GM12878 (cell line): ENCODE measurements around the gene RHEX. TPM values are rescaled to one million over a fixed set of nuclear protein-coding genes. Genes with fewer than 3 reads are reported as not detected.

Experiments
- ATAC-seq: fragments of 200-7000 bp; cut with Tn5 transposase; 3 replicates; pipeline ENCODE4 v1.9.1; 2020; ENCODE audit warnings: mild to moderate bottlenecking, moderate library complexity
- BruUV-seq: library from RNA; stranded (reverse); fragments of 400-500 nt; replicated peaks from 2 replicates; lab custom pipeline; 2021; lab: Mats Ljungman, UMichigan
- CTCF ChIA-PET: fragments of 300-600 bp; sonication (Branson Sonifier 250); formaldehyde crosslinking; extraction: SDS; loops from one replicate; lab custom pipeline; 2021; ENCODE audit warnings: inconsistent platforms; lab: Yijun Ruan, JAX
- POLR2A ChIA-PET: fragments of 350-600 bp; formaldehyde crosslinking; extraction: SDS; loops from one replicate; lab custom pipeline; 2021; ENCODE audit warnings: inconsistent platforms; lab: Charles Lee
- RAD21 ChIA-PET: fragments of 300-600 bp; sonication (Branson Sonifier 250); formaldehyde crosslinking; loops from one replicate; lab custom pipeline; 2023; ENCODE audit warnings: antibody characterized with exemption; ENCODE audit not compliant: unreplicated experiment; lab: Charles Lee
- SMC1A ChIA-PET: fragments of 300-600 bp; sonication (Branson Sonifier 250); formaldehyde crosslinking; loops from one replicate; lab custom pipeline; 2023; ENCODE audit not compliant: unreplicated experiment, uncharacterized antibody; lab: Charles Lee
- DNase-seq: peaks from one replicate; pipeline ENCODE4 v3.0.0-alpha.2; 2011; ENCODE audit warnings: low read depth, low spot score
- FAIRE-seq: peaks from 3 replicates; lab custom pipeline; 2011; peaks lifted over from hg19 to GRCh38; lab: Jason Lieb, UNC
- H2AFZ ChIP-seq: 2 replicates; pipeline ENCODE4 v1.6.0; 2011; ENCODE audit warnings: low read depth, low read length, control low read depth; ENCODE audit not compliant: control insufficient read depth
- H3K27ac ChIP-seq: 2 replicates; pipeline ENCODE4 v1.5.1; 2011; ENCODE audit warnings: control low read depth; ENCODE audit not compliant: control insufficient read depth, insufficient read depth
- H3K27me3 ChIP-seq, 2 experiments: replicated peaks in 1 of 2; 2 replicates each; pipeline versions ENCODE4 v1.6.0 to v1.6.1; 2011; ENCODE audit warnings: low read length in 1 of 2; ENCODE audit not compliant: control insufficient read depth in 2 of 2, insufficient read depth in 2 of 2
- H3K36me3 ChIP-seq, 2 experiments: 2 replicates each; pipeline ENCODE4 v1.5.1; 2011; ENCODE audit warnings: low read length in 1 of 2; ENCODE audit not compliant: control insufficient read depth in 2 of 2, insufficient read depth in 2 of 2
- H3K4me1 ChIP-seq: 2 replicates; pipeline ENCODE4 v1.6.1; 2011; ENCODE audit warnings: mild to moderate bottlenecking, low read length, moderate library complexity, mixed read lengths; ENCODE audit not compliant: control insufficient read depth, insufficient read depth
- H3K4me2 ChIP-seq: 2 replicates; pipeline ENCODE4 v1.6.0; 2011; ENCODE audit warnings: control low read depth; ENCODE audit not compliant: control insufficient read depth, insufficient read depth
- H3K4me3 ChIP-seq: fragments of 200-600 bp; sonication (generic); 2 replicates; pipeline ENCODE4 v1.5.1; 2016
- H3K79me2 ChIP-seq: 2 replicates; pipeline ENCODE4 v1.6.0; 2011; ENCODE audit warnings: low read length; ENCODE audit not compliant: control insufficient read depth, insufficient read depth
- H3K9ac ChIP-seq: 2 replicates; pipeline ENCODE4 v1.8.0; 2011; ENCODE audit warnings: low read length, control low read depth, mixed read lengths; ENCODE audit not compliant: control insufficient read depth, insufficient read depth
- H3K9me3 ChIP-seq: replicated peaks from 3 replicates; pipeline ENCODE4 v1.5.1; 2011; ENCODE audit warnings: mild to moderate bottlenecking, low read length; ENCODE audit not compliant: control insufficient read depth, insufficient read depth
- H4K20me1 ChIP-seq: 2 replicates; pipeline ENCODE4 v1.6.0; 2011; ENCODE audit not compliant: control insufficient read depth, insufficient read depth
- ASH2L ChIP-seq: fragments of 300-600, 200-600 bp; sonication (generic); IDR thresholded peaks from 2 replicates; pipeline ENCODE4 v1.6.1; 2017; ENCODE audit warnings: low read depth, mild to moderate bottlenecking, borderline replicate concordance
- CEBPB ChIP-seq, 2 experiments: fragments of 150-350 bp in 1 of 2; IDR thresholded peaks; 2 replicates each; pipeline ENCODE4 v1.6.1; 2012 to 2014; ENCODE audit warnings: low read depth in 2 of 2, low read length in 2 of 2, borderline replicate concordance in 1 of 2, inconsistent platforms in 1 of 2
- GATAD2B ChIP-seq: fragments of 450-650 bp; conservative IDR thresholded peaks from 2 replicates; pipeline ENCODE4 v1.6.1; 2017; ENCODE audit warnings: low read depth, mild to moderate bottlenecking, moderate library complexity
- HSF1 ChIP-seq: fragments of 150-350 bp; IDR thresholded peaks from 2 replicates; pipeline ENCODE4 v1.6.1; 2014; ENCODE audit warnings: mild to moderate bottlenecking, low read depth, low read length
- MEF2A ChIP-seq: IDR thresholded peaks from 2 replicates; pipeline ENCODE4 v1.6.1; 2011; ENCODE audit warnings: low read depth, mild to moderate bottlenecking, low read length, moderate library complexity; ENCODE audit not compliant: insufficient read depth
- NFIC ChIP-seq: IDR thresholded peaks from 2 replicates; pipeline ENCODE4 v1.6.1; 2012; ENCODE audit warnings: low read depth, mild to moderate bottlenecking, inconsistent platforms, low read length, moderate library complexity
- NFXL1 ChIP-seq: fragments of 450-650 bp; IDR thresholded peaks from 2 replicates; pipeline ENCODE4 v1.6.1; 2017; ENCODE audit warnings: antibody characterized with exemption, mild to moderate bottlenecking, borderline replicate concordance
- POU2F2 ChIP-seq: IDR thresholded peaks from 3 replicates; pipeline ENCODE4 v1.6.1; 2011; ENCODE audit warnings: low read depth, mild to moderate bottlenecking, low read length, borderline replicate concordance
- RAD21 ChIP-seq: IDR thresholded peaks from 2 replicates; pipeline ENCODE4 v1.6.1; 2011; ENCODE audit warnings: mild to moderate bottlenecking, low read depth, low read length, moderate library complexity; ENCODE audit not compliant: insufficient read depth
- RBBP5 ChIP-seq: fragments of 200-600 bp; sonication (generic); conservative IDR thresholded peaks from 2 replicates; pipeline ENCODE4 v1.6.1; 2016
- TBL1XR1 ChIP-seq: IDR thresholded peaks from 2 replicates; pipeline ENCODE4 v1.6.1; 2012; ENCODE audit warnings: low read depth, low read length, improper control_type of control experiment
- WGBS: methylation state at CpG from one replicate; pipeline ENCODE4 v1.1.6; 2016; ENCODE audit warnings: low lambda C conversion rate; ENCODE audit not compliant: insufficient replicate concordance, insufficient coverage; ENCODE audit errors: missing lambda C conversion rate; 5-methylcytosine and 5-hydroxymethylcytosine counted together
- in situ Hi-C: fragments of 300-500 bp; cut with MboI; formaldehyde crosslinking; loops from 9 replicates; pipeline ENCODE4 v1.14.3; 2018; ENCODE audit warnings: mixed read lengths
- intact Hi-C: fragments of 100-400 bp; cut with micrococcal nuclease; formaldehyde crosslinking; loops from one replicate; pipeline ENCODE4 v1.14.2; 2022; ENCODE audit not compliant: unreplicated experiment
- polyA plus RNA-seq, 11 experiments: library from polyadenylated mRNA; depleted of rRNA in 4 of 11; unstranded in 6 of 11; stranded (reverse) in 5 of 11; fragments of >200 nt; fragmentation: Nextera tagmentation in 4 of 11; fragmentation: Illumina TruSeq in 1 of 11; extraction: Ambion mirVana in 4 of 11; extraction: Trizol in 1 of 11; gene quantifications; 1 replicate in 1 of 11; 2 replicates in 10 of 11; pipeline versions ENCODE4 v1.2.1 to v1.2.3, GENCODE V29; 2011 to 2016; ENCODE audit warnings: inconsistent platforms in 2 of 11, missing spikeins in 2 of 11, low read depth in 1 of 11
- total RNA-seq, 4 experiments: library from RNA; depleted of rRNA in 3 of 4; stranded (reverse); fragments of >200 nt in 3 of 4; fragmentation: Illumina TruSeq in 1 of 4; extraction: Trizol in 1 of 4; gene quantifications; 2 replicates each; pipeline versions ENCODE4 v1.2.1 to v1.2.3, GENCODE V29; 2013 to 2021

Gene RHEX
- total and polyA plus RNA-seq, 10 of the 15 experiments (the other 5 are each of a cell fraction or from before 2014, with no cell fraction given) = 2.4 to 11.4 (median 5.7) TPM

- TF ChIP-seq GATAD2B (no peak), RAD21 (peak; percentile 98), CEBPB (IDR thresholded peaks at IDR 0.05; ENCODE audit: borderline replicate concordance in 1 of 2, low read depth in 2 of 2, low read length in 2 of 2) (no peak)
These were observed 53.6 kb downstream of the RHEX start (continued) for GRCh38 chr1:206106328-206107167.

DNA sequence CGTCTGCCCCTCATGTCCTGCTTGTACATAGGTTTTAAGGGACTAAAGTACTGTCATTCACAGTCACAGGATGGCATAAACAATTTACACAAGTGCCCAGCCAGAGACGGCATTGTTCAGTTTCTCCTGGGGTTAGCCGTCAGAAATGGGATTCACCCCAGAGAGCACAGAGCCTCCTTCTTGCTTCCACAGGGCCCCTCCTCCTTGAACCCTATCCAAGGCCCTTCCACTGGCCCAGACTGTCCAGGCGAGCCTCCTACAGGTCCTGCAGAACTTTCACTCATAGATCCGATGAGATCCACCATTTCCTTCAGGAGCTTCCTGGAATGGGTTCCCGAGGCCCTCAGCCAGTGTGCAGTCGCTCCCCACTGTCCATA, 54.2 kb downstream of the RHEX start:
- SMC1A ChIA-PET = interaction anchor here (0.9 to 16.8 kb wide), 20 partner anchors 8 to 190 kb away, joined by 3 to 329 read pairs (median 7); no protein-coding TSS in a partner anchor
- Histone ChIP-seq H2AFZ (no peak overlapping the region), H3K27me3 (peaks cover 0 to 2% of the 10 kb centered on the region in 2 experiments; a peak in 2 of 4 replicates), H3K4me3 (no peak overlapping the region), H3K9me3 (no peaks in the 10 kb centered on the region), H3K4me2 (no peak overlapping the region), H4K20me1 (no peaks in the 10 kb centered on the region), H3K79me2 (no peaks in the 10 kb centered on the region), H3K9ac (no peak overlapping the region), H3K27ac (no peak overlapping the region), H3K36me3 (no peaks in the 10 kb centered on the region), H3K4me1 (no peaks in the 10 kb centered on the region)
- FAIRE-seq (no peak), ATAC-seq (no peak), DNase-seq (no peak)
- RAD21 ChIA-PET = interaction anchor here (0.6 to 9.2 kb wide), 26 partner anchors 10 to 450 kb away, joined by 3 to 197 read pairs (median 6); partner anchors contain the start of gene RAB7B
- TF ChIP-seq ASH2L (no peak), HSF1 (no peak), NFXL1 (no peak), NFIC (no peak), POU2F2 (no peak), RBBP5 (no peak), TBL1XR1 (no peak), MEF2A (no peak)
- in situ Hi-C loops = loop anchor here (5.0 kb wide), 2 partner anchors 125 to 315 kb away; no protein-coding TSS in a partner anchor
- BruUV-seq = no TSS peak
- POLR2A ChIA-PET = interaction anchor here (1.1 kb wide), 1 partner anchor 123 kb away, joined by 4 read pairs; no protein-coding TSS in a partner anchor
- CTCF ChIA-PET = interaction anchor here (0.6 to 12.1 kb wide), 31 partner anchors 8 to 449 kb away, joined by 3 to 384 read pairs (median 5); partner anchors contain the start of gene RAB29
- 43% methylated on average over 7 of the region's 7 CpGs for WGBS
- intact Hi-C loops = loop anchor here (2.0 kb wide), 1 partner anchor 316 kb away; no protein-coding TSS in a partner anchor
